Cardiac ventricle fibroblast (primary cell): ENCODE data around the gene ANKRD52. TPM values are rescaled to one million over a fixed set of nuclear protein-coding genes. Genes with fewer than 3 reads are reported as not detected.

Experiments
- total RNA-seq: library from RNA; depleted of rRNA; stranded (reverse); fragments of >200 nt; gene quantifications from 2 replicates; pipeline ENCODE4 v1.2.3, GENCODE V29; 2015

The ANKRD52 gene
- 15.5 and 20.8 TPM in 2 replicates for total RNA-seq

DNA sequence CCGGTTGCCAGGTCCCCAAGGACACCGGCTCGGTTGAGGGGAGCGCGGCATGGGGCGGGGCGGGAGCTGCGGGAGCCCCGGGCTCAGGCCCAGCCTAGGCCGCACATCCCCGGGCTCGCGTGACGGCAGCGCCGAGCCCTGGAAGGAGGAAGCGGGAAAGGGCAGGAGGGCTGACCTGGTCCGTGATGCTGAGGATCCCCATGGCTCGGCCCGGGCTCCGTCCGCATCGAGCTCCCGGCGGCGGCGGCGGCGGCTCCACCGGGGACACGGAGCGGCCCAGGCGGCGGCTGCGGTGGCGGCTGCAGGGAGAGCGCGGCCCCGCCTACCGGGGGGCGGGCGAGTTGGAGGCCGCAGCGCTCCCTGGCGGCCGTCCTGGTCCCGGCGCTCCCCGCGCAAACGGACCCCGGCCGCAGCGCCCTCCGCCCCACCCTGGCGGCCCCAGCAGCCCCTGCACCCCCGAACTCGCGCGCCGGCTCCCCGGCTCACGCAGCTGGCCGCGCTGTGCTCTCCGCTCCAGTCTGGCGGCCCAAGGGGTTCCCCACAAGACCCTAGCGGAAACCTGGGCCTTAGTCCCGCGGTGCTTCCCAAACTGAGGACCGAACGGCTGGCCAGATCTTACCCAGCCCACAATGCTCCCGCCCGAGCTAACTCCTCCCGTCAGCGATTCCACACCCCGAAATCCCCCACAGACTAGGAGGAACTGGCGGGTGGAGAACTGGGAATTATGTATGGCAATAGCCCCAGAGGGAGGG, at the start of gene ANKRD52:
Gene ANKRD52, minus strand, starts transcription at position 317 of the 752 bp plus-strand sequence. Its CDS starts 115 bp downstream, at position 202.

DNA sequence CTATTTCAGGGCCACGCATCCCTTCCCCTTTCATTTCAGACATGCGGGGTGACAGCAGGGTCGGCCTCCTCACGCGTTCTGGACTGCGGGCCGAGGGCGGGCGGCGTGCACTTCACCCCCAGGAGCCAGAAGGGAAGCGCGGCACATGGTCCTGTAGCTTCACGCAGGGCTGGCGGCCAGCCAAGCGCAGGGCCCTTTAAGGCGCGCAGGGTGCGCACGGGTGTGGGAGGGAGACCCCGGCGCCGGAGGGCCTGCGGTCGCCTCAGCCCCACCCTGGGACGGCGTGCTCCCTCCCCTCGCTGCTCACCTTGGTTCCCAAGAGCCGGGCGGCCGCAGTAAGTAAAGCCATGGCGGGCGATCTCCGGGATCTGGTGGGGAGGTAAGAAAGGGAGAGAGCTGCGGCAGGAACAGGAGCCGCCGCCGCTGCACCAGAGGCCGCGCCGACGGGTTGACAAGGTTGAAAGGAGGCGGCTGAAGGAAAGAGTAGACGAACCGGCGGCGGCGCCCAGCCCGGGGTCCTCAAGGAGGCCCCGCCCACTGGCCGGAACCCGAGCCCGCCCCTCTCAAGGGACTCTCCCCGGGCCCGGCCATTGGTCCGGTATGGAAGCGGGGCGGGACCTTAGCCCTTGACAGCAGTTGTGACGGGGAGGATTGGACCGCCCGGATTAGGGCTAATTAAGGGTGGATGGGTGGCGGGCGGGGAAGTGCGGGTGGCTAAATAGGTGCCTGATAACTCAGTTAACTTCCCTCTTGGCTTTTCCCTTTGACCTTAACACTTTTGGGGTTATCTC, 41.9 kb upstream of the ANKRD52 start, which contains the start of gene CS:
Gene CS, minus strand, starts transcription at position 478 of the 791 bp plus-strand sequence. Its CDS starts 129 bp downstream, at position 349.

DNA sequence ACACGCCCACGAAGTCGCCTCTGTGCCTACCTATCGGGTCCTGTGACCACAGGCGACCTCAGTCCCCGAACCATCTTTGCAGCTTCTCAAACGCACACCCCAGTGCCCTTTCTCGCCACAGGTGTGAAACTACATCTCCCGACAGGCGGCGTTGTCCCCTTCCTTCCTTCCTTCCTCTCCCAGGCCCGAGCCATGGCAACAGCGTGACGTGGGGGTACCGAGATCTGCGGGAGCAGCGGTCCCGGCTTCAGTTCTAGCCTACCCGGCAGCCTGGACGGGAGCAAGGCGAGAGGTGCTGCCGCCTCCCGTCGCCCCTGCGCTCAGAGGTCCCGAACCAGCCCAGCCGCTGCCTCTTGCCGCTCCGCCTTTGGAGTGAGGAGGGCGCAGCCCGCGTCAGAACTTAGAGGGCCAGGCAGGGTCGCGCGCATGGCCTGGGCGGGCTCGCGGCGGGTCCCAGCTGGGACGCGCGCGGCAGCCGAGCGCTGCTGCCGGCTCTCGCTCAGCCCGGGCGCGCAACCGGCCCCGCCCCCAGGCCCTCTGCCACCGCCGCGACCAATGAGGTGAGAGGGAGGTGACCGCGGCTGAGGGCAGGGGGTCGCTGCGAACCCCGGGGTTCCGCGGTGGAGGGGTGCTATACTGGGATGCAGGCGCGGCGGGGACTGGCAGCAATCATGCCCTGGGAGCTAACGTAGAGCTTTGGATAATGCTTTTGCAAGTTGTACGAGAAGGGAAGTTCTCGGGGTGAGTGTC, 8.7 kb upstream of the ANKRD52 start, which contains the start of gene COQ10A:
Gene COQ10A, plus strand, starts transcription at position 250 of the 750 bp plus-strand sequence. Its CDS starts 177 bp downstream, at position 427.

DNA sequence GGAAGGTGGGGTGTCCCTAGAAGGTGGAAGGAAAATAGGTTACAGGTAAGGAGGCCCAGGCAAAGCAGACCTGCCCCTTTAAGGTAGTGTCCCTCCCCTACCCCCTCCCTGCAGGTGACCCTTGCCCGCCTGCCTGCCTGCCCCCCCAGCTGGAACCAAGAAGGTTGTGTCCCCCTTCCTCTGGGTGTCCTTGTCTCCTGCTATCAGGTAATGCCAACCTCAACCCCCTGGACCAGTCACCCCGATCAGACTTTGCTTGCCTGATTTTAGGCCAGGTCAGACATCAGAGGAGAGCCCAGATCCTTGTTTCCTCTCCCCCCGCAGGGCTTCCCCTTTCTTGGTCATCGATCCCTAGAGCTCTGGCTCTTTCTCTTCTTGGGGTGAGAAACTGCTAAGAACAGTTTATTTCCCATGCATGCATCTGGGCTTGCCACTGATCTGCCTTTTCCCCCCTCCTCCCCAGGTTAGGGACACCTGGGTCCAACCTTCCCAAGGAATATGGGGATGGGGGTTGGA, 28.2 kb downstream of the ANKRD52 start, which contains the start of gene SLC39A5:
Gene SLC39A5, plus strand, starts transcription at position 136 of the 516 bp plus-strand sequence. CDS start 1,224 bp downstream, outside the sequence.

DNA sequence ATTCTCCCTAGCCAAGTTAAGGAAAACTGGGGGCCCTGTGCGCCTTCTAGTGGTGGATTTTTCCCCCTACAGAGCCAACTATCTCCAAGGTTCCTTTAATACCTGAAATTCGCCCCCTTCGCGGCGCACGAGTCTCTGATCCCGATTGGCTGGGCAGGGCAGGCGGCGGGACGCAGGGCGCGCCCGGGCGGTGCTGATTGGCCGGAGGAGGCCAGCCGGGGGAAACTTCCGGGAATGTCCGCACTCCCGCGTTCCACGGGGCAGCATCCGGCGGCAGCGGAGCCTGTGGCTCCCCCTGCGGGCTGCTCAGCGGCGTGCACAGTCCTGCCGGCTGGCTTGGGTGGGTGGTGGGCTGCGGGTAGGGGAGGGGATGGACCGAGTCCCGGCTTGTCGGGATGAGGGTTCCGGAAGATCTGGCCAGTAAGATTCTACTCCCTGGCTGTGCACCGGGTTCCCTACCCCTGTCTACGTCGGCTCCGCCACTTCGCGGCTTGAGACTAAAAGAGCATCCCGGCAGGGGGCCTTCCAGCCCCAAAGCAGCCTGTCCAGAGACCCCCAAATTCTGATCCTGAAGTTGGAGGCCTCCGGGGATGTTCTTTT, 34.0 kb downstream of the ANKRD52 start, which contains the start of gene NABP2:
Gene NABP2, plus strand, starts transcription at position 241 of the 600 bp plus-strand sequence. CDS start 515 bp downstream, outside the sequence.

DNA sequence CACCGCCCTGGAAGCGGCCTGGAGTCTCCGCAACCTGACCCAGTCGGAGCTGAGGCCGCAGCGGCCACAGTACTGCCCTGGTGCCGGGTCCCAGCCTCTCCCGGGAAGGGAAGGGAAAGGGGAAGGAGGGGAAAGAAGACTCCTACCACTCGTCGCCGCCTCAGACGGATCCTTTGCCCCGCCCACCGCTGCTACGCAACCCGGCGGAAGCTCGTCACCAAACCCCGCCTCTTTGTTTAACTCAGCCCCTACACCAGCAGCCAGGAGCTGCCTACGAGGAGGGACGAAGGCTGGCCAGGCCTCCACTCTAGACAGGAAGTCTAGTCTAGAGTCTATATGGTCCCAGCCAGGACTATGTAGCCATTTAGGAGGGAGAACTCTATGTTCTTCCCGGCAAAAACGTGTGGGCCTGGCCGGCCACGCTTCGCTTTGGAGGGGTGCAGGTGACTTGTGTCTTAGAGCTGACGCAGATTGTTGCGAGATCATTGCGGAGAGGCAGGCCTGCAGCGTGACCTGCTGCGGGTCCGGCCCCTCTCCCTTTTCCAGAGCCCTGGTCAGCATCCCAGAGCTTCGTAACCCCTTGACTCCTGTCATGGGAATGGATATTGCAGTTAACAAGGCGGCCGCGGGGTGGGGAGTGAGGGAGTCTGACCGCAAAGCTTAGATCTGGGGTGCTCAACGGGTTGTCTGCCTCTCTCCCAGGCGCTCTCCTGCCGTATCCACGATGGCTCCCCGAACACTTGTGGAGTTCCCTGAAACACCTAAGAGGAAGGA, 36.2 kb downstream of the ANKRD52 start, which contains the start of gene RNF41:
Gene RNF41, minus strand, starts transcription at position 166 of the 774 bp plus-strand sequence. CDS start 7,875 bp downstream, outside the sequence.

DNA sequence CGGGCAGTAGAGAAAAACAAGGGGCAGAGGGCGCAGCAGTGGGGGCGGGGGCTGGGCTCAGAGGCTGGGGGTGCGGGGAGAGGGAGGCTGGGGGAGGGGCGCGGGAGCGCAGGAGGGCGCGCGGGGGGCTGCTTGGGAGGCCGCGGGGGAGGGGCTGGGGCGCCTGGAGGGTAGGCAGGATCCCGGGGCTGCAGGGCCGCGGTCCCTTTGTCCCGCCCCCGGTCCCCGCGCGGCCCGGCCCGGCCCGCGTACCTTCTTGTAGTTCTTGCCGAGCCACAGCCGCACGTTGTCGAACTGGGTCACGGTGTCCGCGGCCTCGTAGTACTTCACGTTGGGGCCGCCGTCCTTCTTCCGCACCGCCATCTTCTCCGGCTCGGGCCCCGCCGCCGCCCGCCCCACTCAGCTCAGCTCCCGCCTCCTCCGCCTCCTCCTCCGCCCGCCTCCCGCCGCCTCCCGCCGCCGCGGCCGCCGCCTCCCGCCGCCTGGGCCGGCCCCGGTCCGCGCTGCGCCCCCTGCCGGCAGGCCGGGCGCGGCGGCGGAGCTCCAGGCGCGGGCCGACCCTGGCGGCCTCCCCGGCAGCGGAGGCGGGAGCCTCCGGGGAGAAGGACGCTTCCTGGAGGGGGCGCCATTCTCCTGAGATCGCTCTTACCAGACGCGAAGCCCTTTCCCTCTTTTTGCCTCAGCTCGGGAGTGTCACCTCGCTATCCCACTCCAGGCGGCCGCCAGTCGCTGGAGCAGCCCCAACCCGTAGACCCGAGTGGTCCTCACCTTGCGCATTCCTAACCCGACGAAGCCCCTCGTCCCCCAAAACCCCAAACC, 68.9 kb downstream of the ANKRD52 start, which contains the start of gene SMARCC2:
Gene SMARCC2, minus strand, starts transcription at position 385 of the 819 bp plus-strand sequence. Its CDS starts 22 bp downstream, at position 363.

Other genes with a start within 250 kb of the ANKRD52 start
- gene IKZF4, start 237.3 kb downstream of the ANKRD52 start, total RNA-seq: 2.6 and 4.5 TPM in 2 replicates
- gene RPS26, start 216.5 kb downstream of the ANKRD52 start, total RNA-seq: 317 and 566 TPM in 2 replicates
- gene ERBB3, start 178.2 kb downstream of the ANKRD52 start, total RNA-seq: 0.39 TPM in 1 of 2 replicates, not detected in the other
- gene PA2G4, start 153.8 kb downstream of the ANKRD52 start, total RNA-seq: 72.1 and 74.9 TPM in 2 replicates
- gene RPL41, start 141.8 kb downstream of the ANKRD52 start, total RNA-seq: 2,429 and 4,110 TPM in 2 replicates
- 3.8 and 4.0 TPM in 2 replicates for gene ZC3H10, start 140.1 kb downstream of the ANKRD52 start, total RNA-seq
- gene ESYT1, start 130.1 kb downstream of the ANKRD52 start, total RNA-seq: 112 and 122 TPM in 2 replicates
- 52.9 and 103 TPM in 2 replicates for gene MYL6B, start 105.8 kb downstream of the ANKRD52 start, total RNA-seq
- gene MYL6, start 100.0 kb downstream of the ANKRD52 start, total RNA-seq: 1,038 TPM in 2 replicates
- 51.1 and 58.5 TPM in 2 replicates for gene SMARCC2, start 68.9 kb downstream of the ANKRD52 start, total RNA-seq
- 45.1 and 58.2 TPM in 2 replicates for gene RNF41, start 36.5 kb downstream of the ANKRD52 start, total RNA-seq
- 20.4 and 24.1 TPM in 2 replicates for gene NABP2, start 34.0 kb downstream of the ANKRD52 start, total RNA-seq
- not detected in 2 replicates for gene SLC39A5, start 28.3 kb downstream of the ANKRD52 start, total RNA-seq
- 7.2 and 7.4 TPM in 2 replicates for gene COQ10A, start 8.6 kb upstream of the ANKRD52 start, total RNA-seq
- 74.3 and 82.7 TPM in 2 replicates for gene CS, start 41.9 kb upstream of the ANKRD52 start, total RNA-seq
- 85.4 and 89.3 TPM in 2 replicates for gene CNPY2, start 57.6 kb upstream of the ANKRD52 start, total RNA-seq
- gene PAN2, start 75.6 kb upstream of the ANKRD52 start, total RNA-seq: 15.5 and 15.9 TPM in 2 replicates
- gene IL23A, start 80.5 kb upstream of the ANKRD52 start, total RNA-seq: not detected in 2 replicates
- 139 and 194 TPM in 2 replicates for gene STAT2, start 101.7 kb upstream of the ANKRD52 start, total RNA-seq
- gene APOF, start 104.5 kb upstream of the ANKRD52 start, total RNA-seq: not detected in 2 replicates
- 3.6 and 3.9 TPM in 2 replicates for gene TIMELESS, start 191.0 kb upstream of the ANKRD52 start, total RNA-seq
- gene MIP, start 196.3 kb upstream of the ANKRD52 start, total RNA-seq: not detected in 2 replicates
- gene SPRYD4, start 210.2 kb upstream of the ANKRD52 start, total RNA-seq: 0.98 and 1.2 TPM in 2 replicates
- gene GLS2, start 229.8 kb upstream of the ANKRD52 start, total RNA-seq: not detected in 2 replicates